Measurements from ENCODE around the gene SWAP70. TPM values are rescaled to one million over a fixed set of nuclear protein-coding genes. Genes with fewer than 3 reads are reported as not detected.

Gene SWAP70
- total RNA-seq, 2 donors from 2014 or later, result 27.4 to 37.7 TPM

GRCh38 chr11:9780929-9781328 lies 117.1 kb downstream of the SWAP70 start:
- no peak for ATAC-seq
- intact Hi-C loops (cut with DNase I), result no loop called here
- no peak for DNase-seq

- DNase-seq (no peak), ATAC-seq (no peak)
- intact Hi-C loops (cut with DNase I), result no loop called here
Measured at GRCh38 chr11:9783986-9784385, 120.1 kb downstream of the SWAP70 start.

GRCh38 chr11:9784602-9785315 lies 120.9 kb downstream of the SWAP70 start:
- intact Hi-C loops (cut with DNase I), result no loop called here
- ATAC-seq, result peak; percentile 75 to 90
- DNase-seq, result no peak

- no peak for DNase-seq
- intact Hi-C loops (cut with DNase I), result no loop called here
- ATAC-seq, result no peak
Measured at GRCh38 chr11:9787260-9787659, 123.4 kb downstream of the SWAP70 start.

GRCh38 chr11:9787981-9788521 lies 124.2 kb downstream of the SWAP70 start:
- DNase-seq, result peak; percentile 32
- intact Hi-C loops (cut with DNase I), result no loop called here
- ATAC-seq, result peak; percentile 16 to 64

GRCh38 chr11:9789910-9790309 lies 126.0 kb downstream of the SWAP70 start:
- DNase-seq (no peak), ATAC-seq (no peak)
- intact Hi-C loops (cut with DNase I), result no loop called here

- intact Hi-C loops (cut with DNase I), result no loop called here
- no peak for DNase-seq
- ATAC-seq, result no peak
Measured at GRCh38 chr11:9790703-9791102, 126.8 kb downstream of the SWAP70 start.

GRCh38 chr11:9796266-9796665 lies 132.4 kb downstream of the SWAP70 start:
- DNase-seq (no peak), ATAC-seq (no peak)
- intact Hi-C loops (cut with DNase I), result no loop called here

GRCh38 chr11:9796854-9797253 lies 133.0 kb downstream of the SWAP70 start:
- intact Hi-C loops (cut with DNase I), result no loop called here
- peak in 1 of 2 donors; percentile 29 for ATAC-seq

GRCh38 chr11:9797300-9797699 lies 133.4 kb downstream of the SWAP70 start:
- no peak for DNase-seq
- ATAC-seq, result no peak
- intact Hi-C loops (cut with DNase I), result no loop called here

More at GRCh38 chr11:9796854-9797253, 133.0 kb downstream of the SWAP70 start:
- DNase-seq, result no peak

GRCh38 chr11:9799886-9800285 lies 136.0 kb downstream of the SWAP70 start:
- ATAC-seq (no peak), DNase-seq (no peak)
- intact Hi-C loops (cut with DNase I), result no loop called here

GRCh38 chr11:9802291-9802861 lies 138.5 kb downstream of the SWAP70 start:
- ATAC-seq (peak; percentile 62), DNase-seq (no peak)
- intact Hi-C loops (cut with DNase I), result no loop called here

Other genes starting within 250 kb of the SWAP70 start
- gene ZNF143, start 203.1 kb upstream of the SWAP70 start, total RNA-seq, result 10 to 100 TPM; 22.2 to 24.0 TPM
- 10 to 100 TPM; 25.3 to 53.7 TPM for gene WEE1, start 90.4 kb upstream of the SWAP70 start, total RNA-seq